Suppressor macrophage treated with lipopolysaccharide for 4 hours (primary cell): ENCODE results near the gene RNF152.

ENCODE experiments used
- DNase-seq: peaks from one replicate; pipeline ENCODE4 v3.0.0-alpha.2; 2020

The RNF152 gene

GRCh38 chr18:61852496-61852895, 40.3 kb downstream of the RNF152 start:
- no peak for DNase-seq

DNA sequence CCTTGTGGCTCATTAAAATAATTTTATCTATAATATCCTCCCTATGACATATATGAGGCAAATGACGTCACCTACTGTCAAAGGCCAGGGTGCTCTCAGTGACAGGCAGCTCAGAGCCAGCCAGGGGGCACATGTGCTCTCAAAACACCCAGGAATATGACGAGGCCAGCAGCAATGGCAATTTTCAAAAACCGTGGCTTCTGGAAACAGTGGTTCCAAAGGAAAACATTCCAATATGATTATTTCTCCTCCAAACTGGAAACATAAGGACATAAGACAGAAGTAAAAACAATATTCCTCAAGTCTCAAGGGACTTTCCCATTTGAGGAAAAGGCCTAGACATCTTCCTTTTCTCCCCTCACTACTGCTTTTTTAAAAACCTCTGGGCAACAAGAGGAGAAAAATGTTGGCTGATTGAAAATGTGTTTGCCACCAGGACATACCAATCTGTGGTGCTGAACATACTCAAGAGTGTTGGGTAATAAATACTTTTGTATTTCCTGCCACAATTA, 40.8 kb downstream of the RNF152 start:
- DNase-seq: no peak

- no peak for DNase-seq
These were observed 41.5 kb downstream of the RNF152 start for GRCh38 chr18:61851279-61851678.

DNA sequence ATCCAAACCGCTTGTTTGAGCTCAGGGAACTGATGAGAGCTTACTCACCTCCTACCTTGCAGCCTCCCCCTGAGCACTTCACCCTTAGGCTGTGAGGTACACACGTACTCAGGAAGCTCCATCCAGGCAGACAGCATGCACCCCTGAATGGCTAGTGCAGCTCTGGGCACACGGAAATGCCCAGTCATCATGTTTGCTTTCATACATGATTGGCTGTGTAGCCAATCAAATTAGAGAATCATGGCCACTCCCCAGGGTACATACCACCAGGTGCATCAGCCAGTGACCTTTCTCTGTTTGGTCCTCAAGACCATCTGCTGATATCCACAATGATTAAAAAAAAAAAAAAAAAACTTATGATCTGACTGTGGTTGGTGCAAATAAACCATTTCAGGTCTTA, 42.1 kb downstream of the RNF152 start:
- DNase-seq: no peak

- no peak for DNase-seq
These were observed 45.5 kb downstream of the RNF152 start for GRCh38 chr18:61847164-61847791.

DNA sequence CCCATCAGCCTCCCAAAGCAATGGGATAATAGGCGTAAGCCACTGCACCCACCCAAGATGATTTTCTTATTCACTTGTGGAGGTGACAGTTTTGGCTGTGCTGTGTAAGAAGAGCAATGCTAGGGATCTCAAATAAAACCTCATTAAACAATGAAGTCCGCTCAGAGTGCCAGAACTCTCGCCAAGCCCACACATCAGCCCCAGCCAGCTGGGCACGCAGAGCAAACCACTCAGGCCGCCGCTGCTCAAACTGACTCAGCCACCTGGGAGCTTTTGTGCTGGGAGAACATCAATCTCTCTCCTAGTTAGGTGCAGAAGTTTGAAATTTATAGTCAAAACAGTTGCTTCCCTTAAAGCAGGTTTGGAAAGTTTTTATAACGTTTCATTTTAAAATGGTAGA, 47.6 kb downstream of the RNF152 start:
- no peak for DNase-seq

DNA sequence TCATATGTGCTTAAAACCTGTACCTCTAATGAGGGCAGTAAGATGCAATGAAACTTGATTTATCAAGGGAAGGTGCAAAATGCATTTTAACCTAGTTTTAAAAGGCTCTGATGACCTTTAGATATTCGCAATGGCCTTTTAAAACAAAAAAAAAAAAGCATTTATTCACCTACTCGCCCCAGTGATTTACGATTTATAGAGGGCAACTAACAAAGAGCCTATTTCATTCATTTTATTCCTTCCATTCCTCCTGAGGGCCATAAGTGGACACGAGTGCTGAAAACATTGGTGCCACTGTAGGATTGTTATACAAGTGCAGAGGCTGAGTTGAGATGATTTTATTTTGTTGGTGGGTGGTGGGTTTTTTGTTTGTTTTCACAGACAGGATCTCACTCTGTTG, 48.1 kb downstream of the RNF152 start:
- no peak for DNase-seq

DNA sequence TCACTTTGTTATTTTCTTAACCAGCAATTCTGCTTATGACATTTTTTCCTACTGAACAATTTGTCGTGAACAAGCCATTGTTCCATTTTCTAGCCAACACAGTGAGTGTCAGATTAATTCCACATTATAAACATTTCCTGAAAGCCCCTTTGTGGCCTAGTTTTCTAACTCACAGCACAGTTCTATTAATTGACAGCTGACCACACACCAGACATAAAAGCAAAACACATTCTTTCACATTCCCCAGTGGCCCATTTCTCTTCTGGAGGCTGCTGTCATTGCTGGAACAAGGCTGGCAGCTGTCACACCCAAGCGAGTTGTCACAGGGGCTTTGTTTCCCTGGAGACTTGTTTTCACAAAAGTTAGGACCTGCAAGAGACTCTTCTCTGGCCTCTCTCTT, 50.7 kb downstream of the RNF152 start:
- no peak for DNase-seq

DNA sequence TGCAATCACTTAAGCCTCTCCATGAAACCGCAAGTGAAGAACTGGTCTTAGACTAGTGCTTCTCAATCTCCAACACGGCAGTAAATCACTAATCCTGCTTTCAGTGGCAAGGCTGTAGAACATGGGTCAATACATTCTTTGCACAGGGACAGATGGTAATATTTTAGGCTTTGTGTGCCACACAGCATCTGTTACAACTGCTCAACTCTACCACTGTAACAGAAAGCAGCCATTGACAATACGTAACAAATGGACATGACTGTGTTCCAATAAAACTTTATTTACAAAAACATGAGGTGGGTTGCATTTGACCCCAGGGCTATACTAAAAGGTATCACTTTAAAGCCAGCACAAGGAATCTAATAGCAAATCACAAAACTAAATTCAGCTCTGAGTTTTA, 51.1 kb downstream of the RNF152 start:
- DNase-seq: no peak

- no peak for DNase-seq
These were observed 52.5 kb downstream of the RNF152 start for GRCh38 chr18:61840324-61840723.

DNA sequence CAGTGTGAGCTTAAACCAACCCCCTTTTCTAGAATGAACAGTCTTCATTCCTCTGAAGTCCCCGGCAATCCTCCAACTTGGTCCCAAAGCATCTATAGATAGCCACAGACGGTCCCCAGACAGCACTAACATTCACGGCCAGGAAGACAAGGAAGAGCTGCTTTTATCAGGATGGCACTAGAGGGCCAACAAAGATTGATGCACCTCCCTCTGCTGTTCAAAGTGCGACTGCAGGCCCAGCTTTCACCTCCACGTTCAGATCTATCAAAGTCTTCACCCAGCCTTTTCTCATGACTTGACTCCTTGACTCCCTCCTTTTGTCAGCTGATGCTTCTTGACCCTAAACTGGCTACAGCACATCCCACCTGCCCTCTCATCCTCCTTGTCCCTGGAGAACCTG, 54.3 kb downstream of the RNF152 start:
- no peak for DNase-seq

DNA sequence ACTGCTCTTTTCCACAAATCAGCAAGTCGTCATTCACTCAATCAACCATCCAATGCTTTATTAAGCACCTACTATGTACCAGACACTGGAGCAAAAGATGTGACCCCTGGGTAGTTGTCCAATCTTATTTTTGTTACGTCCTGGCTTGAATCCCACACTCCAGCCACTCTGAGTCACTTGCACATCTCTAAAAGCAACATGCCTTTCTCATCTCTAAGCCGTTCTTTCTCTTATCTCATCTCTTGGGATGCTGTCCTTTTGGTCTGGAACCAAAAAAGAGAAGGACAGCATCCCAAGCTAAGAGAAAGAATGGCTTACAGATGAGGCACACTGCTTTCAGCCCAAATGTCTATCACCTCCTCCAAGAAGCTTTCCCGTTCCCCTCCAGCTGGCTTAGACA, 58.8 kb downstream of the RNF152 start:
- DNase-seq: no peak

DNA sequence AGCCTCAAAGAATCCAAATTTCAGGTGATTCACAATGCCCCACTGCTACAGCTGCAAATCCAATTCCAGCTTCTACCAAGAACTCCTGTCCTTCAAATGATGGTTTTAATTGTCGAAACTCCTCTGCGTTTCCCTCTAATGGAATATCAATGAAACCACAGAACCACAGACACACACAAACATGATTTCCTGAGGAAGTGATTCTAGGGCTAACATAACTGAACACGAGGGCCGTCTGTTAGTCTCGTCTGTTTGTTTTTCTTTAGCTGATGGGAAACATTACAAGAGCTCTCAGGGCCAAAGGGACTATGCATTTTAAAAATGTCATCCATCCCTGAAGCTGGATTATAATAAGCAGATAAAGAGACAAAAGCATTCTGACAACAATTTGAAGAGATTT, 59.4 kb downstream of the RNF152 start:
- peak; percentile 47 for DNase-seq

DNA sequence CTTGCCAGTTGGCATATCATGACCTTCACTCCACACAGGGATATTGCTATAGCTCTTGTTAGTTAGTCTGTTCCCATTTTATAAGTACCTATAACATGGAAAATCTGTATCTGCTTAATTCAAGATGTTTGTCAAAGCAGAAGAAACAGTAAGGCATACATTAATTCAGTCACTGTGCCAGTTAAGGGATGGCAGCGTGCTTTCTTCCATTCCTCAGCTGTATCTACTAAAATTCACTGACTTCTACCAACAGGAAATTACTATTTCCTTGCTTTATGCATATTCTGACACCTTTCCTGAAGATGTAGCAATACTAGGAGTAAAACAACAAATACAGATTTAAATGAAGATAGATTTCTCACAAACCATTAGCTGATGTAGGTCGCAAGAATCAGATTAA, 59.9 kb downstream of the RNF152 start:
- no peak for DNase-seq

GRCh38 chr18:61831071-61831470, 61.7 kb downstream of the RNF152 start:
- DNase-seq: no peak

DNA sequence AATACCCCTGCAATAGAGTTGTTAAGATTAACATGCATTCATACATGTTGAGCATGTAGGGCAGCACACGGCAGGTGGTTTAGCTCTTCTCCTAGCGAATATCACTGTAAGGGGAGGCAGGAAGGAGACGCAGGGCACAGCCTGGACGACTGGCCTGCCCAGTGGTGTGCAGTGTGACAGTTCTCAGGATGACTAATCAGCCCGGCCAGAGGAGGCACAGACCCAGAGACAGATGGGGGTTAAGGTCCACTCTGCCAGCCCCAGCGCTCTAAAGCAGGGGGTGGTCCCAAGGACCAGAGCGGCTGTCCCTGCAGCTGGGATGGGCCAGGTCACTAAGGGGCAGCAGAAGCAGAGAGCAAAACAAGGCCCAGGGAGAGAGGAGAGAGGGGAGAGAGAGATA, 63.7 kb downstream of the RNF152 start:
- DNase-seq: no peak

GRCh38 chr18:61827591-61827990, 65.2 kb downstream of the RNF152 start:
- peak; percentile 16 for DNase-seq

DNA sequence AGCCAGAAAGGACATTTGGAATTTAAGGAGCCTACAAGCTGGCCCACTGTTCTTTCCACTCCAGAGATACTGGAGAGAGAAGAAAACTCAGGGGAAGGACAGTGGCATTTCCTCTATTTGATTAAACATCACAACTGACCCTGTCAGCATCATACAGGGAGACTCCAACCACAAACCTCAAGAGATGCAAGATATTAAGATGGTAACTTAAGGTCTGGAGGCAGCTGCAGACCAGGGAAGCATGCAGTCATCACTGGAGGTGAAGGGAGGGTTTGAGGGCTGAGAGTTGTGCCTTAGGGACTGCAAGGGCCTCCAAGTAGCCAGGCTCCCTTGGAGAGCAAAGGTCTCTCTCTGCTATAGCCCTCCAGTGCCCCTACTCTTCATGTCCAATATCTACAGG, 67.4 kb downstream of the RNF152 start:
- no peak for DNase-seq

- no peak for DNase-seq
These were observed 68.0 kb downstream of the RNF152 start for GRCh38 chr18:61824733-61825363.

DNA sequence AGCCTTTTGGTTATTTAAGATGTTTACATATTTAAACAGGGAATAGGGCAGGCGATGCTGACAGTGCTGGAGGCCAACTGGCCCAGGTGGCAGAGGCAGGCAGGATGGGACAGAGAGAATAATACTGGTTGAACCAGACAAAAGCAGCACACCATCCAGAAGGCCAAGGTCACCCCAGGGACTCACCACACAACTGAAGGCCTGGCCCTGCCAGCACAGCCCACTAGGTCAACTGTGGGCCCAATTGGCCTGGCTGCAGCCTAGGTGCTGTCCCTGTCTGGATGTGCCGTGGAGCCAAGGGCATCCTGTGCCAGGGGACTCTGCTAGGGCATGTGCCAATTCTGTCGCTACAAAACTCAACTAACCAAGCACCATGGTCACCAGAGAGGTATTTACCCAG, 69.2 kb downstream of the RNF152 start:
- DNase-seq: no peak

DNA sequence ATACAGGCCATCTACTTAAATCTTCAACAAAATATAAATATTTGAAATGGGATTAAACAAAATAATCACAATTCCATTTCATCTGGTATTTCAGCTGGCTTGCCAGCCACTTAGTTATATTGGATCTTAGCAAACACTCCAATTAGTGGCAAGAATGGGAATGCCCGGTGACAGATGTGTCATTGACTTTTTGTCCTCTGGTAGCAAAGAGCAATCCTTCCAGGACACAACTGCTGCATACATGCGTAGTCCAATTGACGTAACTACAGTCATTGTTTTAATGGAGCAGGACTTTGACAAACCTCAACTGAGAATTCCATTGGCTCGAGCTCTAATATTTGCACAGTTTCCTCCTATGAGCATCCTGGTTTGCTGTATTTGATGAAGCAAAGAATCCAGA, 69.9 kb downstream of the RNF152 start:
- no peak for DNase-seq

- no peak for DNase-seq
These were observed 71.1 kb downstream of the RNF152 start for GRCh38 chr18:61821748-61822147.

- DNase-seq: no peak
These were observed 71.9 kb downstream of the RNF152 start for GRCh38 chr18:61820882-61821281.

- no peak for DNase-seq
These were observed 75.7 kb downstream of the RNF152 start for GRCh38 chr18:61817086-61817485.

GRCh38 chr18:61815885-61816470, 76.8 kb downstream of the RNF152 start:
- no peak for DNase-seq
